Smooth muscle cell (in vitro differentiated cells): Measurements from ENCODE around the gene PLXNA2. TPM values are rescaled to one million over a fixed set of nuclear protein-coding genes. Genes with fewer than 3 reads are reported as not detected.

Experiments used
- DNase-seq: peaks from one replicate; lab custom pipeline; 2025; ENCODE audit not compliant: unreplicated experiment; lab: John Stamatoyannopoulos, UW
- H2AFZ ChIP-seq: fragments of 200-600 bp; sonication (generic); 2 replicates; pipeline ENCODE4 v1.6.0; 2016; ENCODE audit warnings: antibody characterized with exemption, low read depth, mild to moderate bottlenecking
- H3F3A ChIP-seq: fragments of 200-600 bp; sonication (generic); 2 replicates; pipeline ENCODE4 v1.6.0; 2017; ENCODE audit warnings: antibody characterized with exemption, low read depth
- H3K27ac ChIP-seq: fragments of 200-600 bp; sonication (generic); 2 replicates; pipeline ENCODE4 v1.5.1; 2016; ENCODE audit warnings: low read depth, mild to moderate bottlenecking
- H3K27me3 ChIP-seq: fragments of 200-600 bp; sonication (generic); 2 replicates; pipeline ENCODE4 v1.6.1; 2016; ENCODE audit warnings: low read depth, mild to moderate bottlenecking
- H3K36me3 ChIP-seq: fragments of 200-600 bp; sonication (generic); 2 replicates; pipeline ENCODE4 v1.5.1; 2016; ENCODE audit warnings: low read depth
- H3K4me1 ChIP-seq: fragments of 200-600 bp; sonication (generic); 2 replicates; pipeline ENCODE4 v1.5.1; 2016; ENCODE audit warnings: low read depth
- H3K4me2 ChIP-seq: fragments of 200-600 bp; sonication (generic); 2 replicates; pipeline ENCODE4 v1.6.0; 2016; ENCODE audit warnings: mild to moderate bottlenecking
- H3K4me3 ChIP-seq: fragments of 200-600 bp; sonication (generic); 2 replicates; pipeline ENCODE4 v1.5.1; 2016; ENCODE audit warnings: mild to moderate bottlenecking
- H3K79me2 ChIP-seq: fragments of 200-600 bp; sonication (generic); 2 replicates; pipeline ENCODE4 v1.6.0; 2016; ENCODE audit warnings: low read depth, mild to moderate bottlenecking
- H3K9ac ChIP-seq: fragments of 200-600 bp; sonication (generic); 2 replicates; pipeline ENCODE4 v1.6.0; 2016; ENCODE audit warnings: low read depth
- H3K9me3 ChIP-seq: fragments of 200-600 bp; sonication (generic); replicated peaks from 2 replicates; pipeline ENCODE4 v1.5.1; 2016; ENCODE audit warnings: low read depth
- H4K20me1 ChIP-seq: fragments of 200-600 bp; sonication (generic); 2 replicates; pipeline ENCODE4 v1.6.0; 2016; ENCODE audit warnings: low read depth
- WGBS: methylation state at CpG from one replicate; pipeline ENCODE4 v1.1.7; 2016; ENCODE audit warnings: low lambda C conversion rate; 5-methylcytosine and 5-hydroxymethylcytosine counted together
- polyA plus RNA-seq: library from polyadenylated mRNA; unstranded; fragments of >200 nt; fragmentation: Nextera tagmentation; extraction: Ambion mirVana; gene quantifications from 2 replicates; pipeline ENCODE4 v1.2.1, GENCODE V29; 2016
- total RNA-seq: library from RNA; depleted of rRNA; stranded (reverse); fragments of >200 nt; gene quantifications from 2 replicates; pipeline ENCODE4 v1.2.3, GENCODE V29; 2014
- TF ChIP-seq, protein P1 (sequence below): fragments of 200-600 bp; sonication (generic); IDR thresholded peaks from 2 replicates; pipeline ENCODE4 v1.5.1; 2017; ENCODE audit warnings: borderline replicate concordance, mild to moderate bottlenecking, antibody characterized with exemption; ENCODE audit not compliant: insufficient read depth, poor library complexity, severe bottlenecking

PLXNA2 gene
- total and polyA plus RNA-seq, 2 experiments from 2014 or later, result 8.2 to 8.7 TPM

DNA sequence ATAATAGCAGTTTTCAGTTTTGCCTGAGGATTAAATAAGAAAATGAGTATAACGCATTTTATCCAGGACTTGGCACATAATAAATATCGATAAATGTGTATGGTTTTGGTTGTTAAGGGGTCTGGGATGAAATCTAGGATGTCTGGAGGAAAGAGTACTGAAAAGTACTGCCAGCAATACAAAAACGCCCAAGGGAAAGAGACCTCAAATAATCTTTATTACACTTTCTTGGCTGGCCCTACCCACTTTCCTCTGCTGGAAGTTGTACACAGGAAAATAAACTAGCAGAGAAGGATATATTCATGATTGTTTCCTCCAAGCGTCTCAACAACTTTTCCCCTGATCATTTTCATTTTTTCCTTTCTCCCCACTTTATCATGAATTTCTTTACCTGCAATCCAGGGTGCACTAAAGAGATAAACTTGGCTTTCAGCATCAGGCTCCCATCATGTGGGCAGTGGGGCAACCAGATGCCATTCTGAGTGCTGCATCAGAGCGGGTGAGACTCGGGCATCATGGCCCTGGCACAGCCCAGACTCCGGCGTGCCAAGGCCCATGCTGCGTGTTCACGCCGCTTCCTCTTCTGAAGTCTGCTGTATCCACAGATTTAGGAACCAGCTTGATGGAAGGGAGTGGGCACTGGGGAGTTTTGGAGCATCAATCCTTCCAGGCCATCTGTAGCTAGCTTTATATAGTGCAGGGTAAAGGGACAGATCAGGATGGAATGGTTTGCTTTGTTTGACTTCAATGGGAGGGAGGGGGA, 35.8 kb upstream of the PLXNA2 start:
- Histone ChIP-seq H3F3A (no peaks in the 10 kb centered on the region), H3K4me2 (no peak overlapping the region), H2AFZ (no peak overlapping the region), H3K4me1 (no peaks in the 10 kb centered on the region), H3K36me3 (no peaks in the 10 kb centered on the region), H3K4me3 (no peak overlapping the region), H3K9me3 (no peaks in the 10 kb centered on the region), H3K9ac (no peak overlapping the region), H4K20me1 (no peaks in the 10 kb centered on the region), H3K27me3 (no peaks in the 10 kb centered on the region), H3K79me2 (no peaks in the 10 kb centered on the region), H3K27ac (no peak overlapping the region)
- TF ChIP-seq, protein P1, sequence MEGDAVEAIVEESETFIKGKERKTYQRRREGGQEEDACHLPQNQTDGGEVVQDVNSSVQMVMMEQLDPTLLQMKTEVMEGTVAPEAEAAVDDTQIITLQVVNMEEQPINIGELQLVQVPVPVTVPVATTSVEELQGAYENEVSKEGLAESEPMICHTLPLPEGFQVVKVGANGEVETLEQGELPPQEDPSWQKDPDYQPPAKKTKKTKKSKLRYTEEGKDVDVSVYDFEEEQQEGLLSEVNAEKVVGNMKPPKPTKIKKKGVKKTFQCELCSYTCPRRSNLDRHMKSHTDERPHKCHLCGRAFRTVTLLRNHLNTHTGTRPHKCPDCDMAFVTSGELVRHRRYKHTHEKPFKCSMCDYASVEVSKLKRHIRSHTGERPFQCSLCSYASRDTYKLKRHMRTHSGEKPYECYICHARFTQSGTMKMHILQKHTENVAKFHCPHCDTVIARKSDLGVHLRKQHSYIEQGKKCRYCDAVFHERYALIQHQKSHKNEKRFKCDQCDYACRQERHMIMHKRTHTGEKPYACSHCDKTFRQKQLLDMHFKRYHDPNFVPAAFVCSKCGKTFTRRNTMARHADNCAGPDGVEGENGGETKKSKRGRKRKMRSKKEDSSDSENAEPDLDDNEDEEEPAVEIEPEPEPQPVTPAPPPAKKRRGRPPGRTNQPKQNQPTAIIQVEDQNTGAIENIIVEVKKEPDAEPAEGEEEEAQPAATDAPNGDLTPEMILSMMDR, result no peak
- 94% methylated on average over 11 of the region's 11 CpGs for WGBS
- no peak for DNase-seq

DNA sequence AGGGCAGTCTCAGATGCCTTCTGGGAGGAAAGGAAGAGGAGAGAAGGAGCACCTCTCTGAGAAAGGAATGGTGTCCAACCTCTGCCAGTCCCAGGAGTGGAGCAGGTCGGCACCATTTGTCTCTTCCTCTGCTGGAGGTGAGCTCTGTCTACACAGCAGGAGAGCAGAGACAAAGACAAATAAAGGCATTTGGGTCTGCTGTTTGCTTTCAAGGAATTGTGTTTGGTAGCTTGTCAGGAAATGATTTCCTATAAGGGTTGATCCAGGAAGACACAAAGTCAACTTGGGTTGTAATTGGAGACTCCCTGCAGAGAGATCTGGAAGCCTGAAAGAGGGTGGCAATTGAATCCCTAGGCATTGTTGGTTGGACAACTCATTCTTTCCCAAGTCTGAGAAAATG, 34.5 kb upstream of the PLXNA2 start:
- no peak for DNase-seq
- H3K9ac ChIP-seq, result no peak overlapping the region
- H3F3A ChIP-seq, result no peaks in the 10 kb centered on the region
- no peak overlapping the region for H3K4me3 ChIP-seq
- no peak overlapping the region for H3K27ac ChIP-seq
- H4K20me1 ChIP-seq, result no peaks in the 10 kb centered on the region
- WGBS, result 80% methylated on average over 1 of the region's 1 CpG
- no peaks in the 10 kb centered on the region for H3K79me2 ChIP-seq
- no peaks in the 10 kb centered on the region for H3K36me3 ChIP-seq
- TF ChIP-seq, protein P1, result no peak
- H3K4me1 ChIP-seq, result no peaks in the 10 kb centered on the region
- no peak overlapping the region for H2AFZ ChIP-seq
- no peaks in the 10 kb centered on the region for H3K9me3 ChIP-seq
- H3K4me2 ChIP-seq, result no peak overlapping the region
- H3K27me3 ChIP-seq, result no peaks in the 10 kb centered on the region

DNA sequence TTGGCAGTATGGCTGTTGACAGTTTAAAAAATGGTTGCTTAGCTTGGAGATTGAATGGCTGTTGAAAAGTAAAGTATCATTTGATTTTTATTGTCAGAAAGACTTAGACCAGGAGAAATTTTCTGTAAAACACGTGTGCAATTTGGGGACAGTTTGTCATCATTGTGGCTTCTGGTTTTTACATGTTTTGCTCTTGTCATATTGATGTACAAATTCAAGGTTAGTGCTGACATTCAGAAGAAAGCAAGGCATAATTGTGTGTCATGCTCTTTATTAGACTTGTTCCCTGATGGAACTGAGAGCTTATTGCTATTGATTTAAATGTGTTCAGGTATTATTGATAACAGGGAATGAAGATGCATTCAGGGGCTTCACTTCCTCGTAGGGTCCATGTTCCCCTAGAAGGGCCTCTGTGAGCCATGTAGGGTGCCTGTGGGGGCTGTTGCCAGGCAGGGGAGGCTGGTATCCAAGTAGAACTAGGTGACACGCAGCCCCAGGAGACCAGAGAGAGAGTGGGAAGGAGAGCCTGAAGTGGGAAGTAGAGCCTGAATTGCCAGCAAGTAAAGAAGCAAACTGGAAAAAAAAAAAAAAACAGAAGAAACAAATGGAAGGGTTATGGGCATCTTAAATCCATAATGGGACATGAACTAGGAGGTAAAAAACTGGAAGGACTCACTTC, 32.7 kb upstream of the PLXNA2 start:
- H3K27ac ChIP-seq, result no peak overlapping the region
- WGBS, result 81% methylated on average over 3 of the region's 3 CpGs
- H3K4me3 ChIP-seq, result no peak overlapping the region
- no peak overlapping the region for H2AFZ ChIP-seq
- no peaks in the 10 kb centered on the region for H3K36me3 ChIP-seq
- no peaks in the 10 kb centered on the region for H3K27me3 ChIP-seq
- TF ChIP-seq, protein P1, result no peak
- H3K4me2 ChIP-seq, result no peak overlapping the region
- H3K79me2 ChIP-seq, result no peaks in the 10 kb centered on the region
- H3K9me3 ChIP-seq, result no peaks in the 10 kb centered on the region
- DNase-seq, result no peak
- H3K4me1 ChIP-seq, result no peaks in the 10 kb centered on the region
- H3K9ac ChIP-seq, result no peak overlapping the region
- H3F3A ChIP-seq, result no peaks in the 10 kb centered on the region
- H4K20me1 ChIP-seq, result no peaks in the 10 kb centered on the region
